PC-3 (cell line): ENCODE results near the gene CHAF1B.

Experiments
- EZH2 ChIP-seq: fragments of 300-600 bp; sonication (generic); IDR thresholded peaks from one replicate; pipeline ENCODE4 v1.6.1; 2017; ENCODE audit warnings: antibody characterized with exemption, mild to moderate bottlenecking, low read length; ENCODE audit not compliant: unreplicated experiment
- EZH2phosphoT487 ChIP-seq: fragments of 300-600 bp; sonication (generic); IDR thresholded peaks from 2 replicates; pipeline ENCODE4 v1.6.1; 2018; ENCODE audit warnings: mild to moderate bottlenecking, antibody characterized with exemption, low read length, borderline replicate concordance
- TF ChIP-seq, protein P1 (sequence below): fragments of 300-600 bp; sonication (generic); conservative IDR thresholded peaks from 2 replicates; pipeline ENCODE4 v1.5.1; 2017; ENCODE audit warnings: antibody characterized with exemption, low read depth, mild to moderate bottlenecking, low read length

DNA sequence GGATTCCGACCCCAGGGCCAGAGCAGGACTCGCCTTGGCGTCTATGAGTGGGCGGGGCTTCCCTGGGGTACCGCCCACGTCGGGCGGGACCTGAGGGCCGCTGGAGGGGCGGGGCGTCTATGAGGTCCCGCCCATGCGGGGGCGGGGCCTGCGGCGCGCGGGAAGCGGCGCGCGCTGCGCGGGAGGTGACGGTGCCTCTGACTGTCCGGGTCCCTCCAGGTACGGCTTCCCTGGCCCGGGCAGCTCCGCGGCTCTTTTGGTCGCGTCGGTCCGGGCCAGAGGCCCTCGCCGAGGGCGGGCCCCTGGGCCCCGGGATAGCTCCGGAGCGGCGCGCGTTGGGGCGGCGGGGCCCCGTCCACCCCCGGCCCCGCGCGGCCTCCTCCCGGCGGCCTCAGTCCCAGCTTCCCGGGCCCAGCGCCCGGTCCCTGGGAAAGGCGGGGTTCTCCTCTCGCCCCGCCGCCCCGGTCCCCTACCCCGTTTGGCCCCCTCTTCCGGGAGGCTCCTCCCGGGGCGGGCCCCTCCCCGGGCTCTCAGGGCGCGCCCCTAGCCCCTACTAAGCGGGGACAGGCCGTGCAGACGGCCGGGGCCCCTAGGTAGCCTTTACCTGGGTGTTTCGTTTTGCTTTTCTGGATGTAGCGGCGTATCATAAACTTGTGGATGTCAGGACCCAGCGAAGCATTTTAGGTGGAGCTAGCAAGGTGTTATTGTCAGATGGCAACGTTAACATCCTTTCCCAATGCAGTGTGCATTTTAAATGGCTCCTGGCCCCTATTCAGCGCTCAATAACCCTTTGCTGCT, at the start of gene CHAF1B:
- TF ChIP-seq, protein P1, sequence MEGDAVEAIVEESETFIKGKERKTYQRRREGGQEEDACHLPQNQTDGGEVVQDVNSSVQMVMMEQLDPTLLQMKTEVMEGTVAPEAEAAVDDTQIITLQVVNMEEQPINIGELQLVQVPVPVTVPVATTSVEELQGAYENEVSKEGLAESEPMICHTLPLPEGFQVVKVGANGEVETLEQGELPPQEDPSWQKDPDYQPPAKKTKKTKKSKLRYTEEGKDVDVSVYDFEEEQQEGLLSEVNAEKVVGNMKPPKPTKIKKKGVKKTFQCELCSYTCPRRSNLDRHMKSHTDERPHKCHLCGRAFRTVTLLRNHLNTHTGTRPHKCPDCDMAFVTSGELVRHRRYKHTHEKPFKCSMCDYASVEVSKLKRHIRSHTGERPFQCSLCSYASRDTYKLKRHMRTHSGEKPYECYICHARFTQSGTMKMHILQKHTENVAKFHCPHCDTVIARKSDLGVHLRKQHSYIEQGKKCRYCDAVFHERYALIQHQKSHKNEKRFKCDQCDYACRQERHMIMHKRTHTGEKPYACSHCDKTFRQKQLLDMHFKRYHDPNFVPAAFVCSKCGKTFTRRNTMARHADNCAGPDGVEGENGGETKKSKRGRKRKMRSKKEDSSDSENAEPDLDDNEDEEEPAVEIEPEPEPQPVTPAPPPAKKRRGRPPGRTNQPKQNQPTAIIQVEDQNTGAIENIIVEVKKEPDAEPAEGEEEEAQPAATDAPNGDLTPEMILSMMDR = no peak
- TF ChIP-seq EZH2 (no peak), EZH2phosphoT487 (no peak)
